ENCODE results near the gene COL23A1. TPM values are rescaled to one million over a fixed set of nuclear protein-coding genes. Genes with fewer than 3 reads are reported as not detected.

COL23A1 gene
- total RNA-seq, 2 experiments from 2014 or later, result 0.15 TPM; not detected in 1

- Mint-ChIP-seq H3K27me3 (peaks cover 1% of the 10 kb centered on the region), H3K4me1 (ENCODE audit: low read depth) (peaks cover 4% of the 10 kb centered on the region), H3K9me3 (no peaks in the 10 kb centered on the region), H3K4me3 (no peak overlapping the region), H3K27ac (no peak overlapping the region), H3K36me3 (no peaks in the 10 kb centered on the region)
- DNase-seq, result no peak
- POLR2A ChIA-PET, result no interaction called here
- intact Hi-C loops (cut with micrococcal nuclease), result no loop called here
- CTCF ChIA-PET, result no interaction called here
These were observed 258.6 kb downstream of the COL23A1 start for GRCh38 chr5:178331491-178331996.

- no peak overlapping the region for H3K4me3 Mint-ChIP-seq
- no peak overlapping the region for H3K27ac Mint-ChIP-seq
- intact Hi-C loops (cut with micrococcal nuclease), result no loop called here
These were observed 259.3 kb downstream of the COL23A1 start for GRCh38 chr5:178330791-178331404.

GRCh38 chr5:178328826-178329730 lies 261.1 kb downstream of the COL23A1 start:
- POLR2A ChIA-PET, result no interaction called here
- Mint-ChIP-seq H3K27ac (no peak overlapping the region), H3K36me3 (no peaks in the 10 kb centered on the region), H3K9me3 (no peaks in the 10 kb centered on the region), H3K4me1 (ENCODE audit: low read depth) (peaks cover 4% of the 10 kb centered on the region), H3K4me3 (no peak overlapping the region), H3K27me3 (peaks cover 1% of the 10 kb centered on the region)
- no peak for DNase-seq
- intact Hi-C loops (cut with micrococcal nuclease), result no loop called here
- CTCF ChIA-PET, result no interaction called here

More at GRCh38 chr5:178330791-178331404, 259.3 kb downstream of the COL23A1 start:
- peaks cover 4% of the 10 kb centered on the region for H3K4me1 Mint-ChIP-seq (ENCODE audit: low read depth)
- CTCF ChIA-PET, result no interaction called here
- peaks cover 1% of the 10 kb centered on the region for H3K27me3 Mint-ChIP-seq
- POLR2A ChIA-PET, result no interaction called here
- DNase-seq, result peak; percentile 10
- H3K9me3 Mint-ChIP-seq, result no peaks in the 10 kb centered on the region
- no peaks in the 10 kb centered on the region for H3K36me3 Mint-ChIP-seq

- DNase-seq, result no peak
- Mint-ChIP-seq H3K4me1 (ENCODE audit: low read depth) (peaks cover 4% of the 10 kb centered on the region), H3K27ac (no peak overlapping the region), H3K4me3 (no peak overlapping the region), H3K36me3 (no peaks in the 10 kb centered on the region), H3K9me3 (no peaks in the 10 kb centered on the region), H3K27me3 (peaks cover 3% of the 10 kb centered on the region)
- CTCF ChIA-PET, result no interaction called here
- intact Hi-C loops (cut with micrococcal nuclease), result no loop called here
- POLR2A ChIA-PET, result no interaction called here
These were observed 262.1 kb downstream of the COL23A1 start for GRCh38 chr5:178327931-178328711.

- peaks cover 3% of the 10 kb centered on the region for H3K27me3 Mint-ChIP-seq
- intact Hi-C loops (cut with micrococcal nuclease), result no loop called here
- POLR2A ChIA-PET, result no interaction called here
These were observed 262.7 kb downstream of the COL23A1 start for GRCh38 chr5:178327446-178327845.

GRCh38 chr5:178326374-178326715 lies 263.8 kb downstream of the COL23A1 start:
- H3K27me3 Mint-ChIP-seq, result peaks cover 3% of the 10 kb centered on the region
- H3K4me3 Mint-ChIP-seq, result no peak overlapping the region
- DNase-seq, result no peak
- ChIA-PET CTCF (no interaction called here), POLR2A (no interaction called here)
- H3K9me3 Mint-ChIP-seq, result no peaks in the 10 kb centered on the region
- intact Hi-C loops (cut with micrococcal nuclease), result no loop called here
- H3K27ac Mint-ChIP-seq, result no peak overlapping the region
- H3K4me1 Mint-ChIP-seq (ENCODE audit: low read depth), result peaks cover 4% of the 10 kb centered on the region
- no peaks in the 10 kb centered on the region for H3K36me3 Mint-ChIP-seq

More at GRCh38 chr5:178327446-178327845, 262.7 kb downstream of the COL23A1 start:
- CTCF ChIA-PET, result no interaction called here
- no peak for DNase-seq
- no peaks in the 10 kb centered on the region for H3K36me3 Mint-ChIP-seq
- no peaks in the 10 kb centered on the region for H3K9me3 Mint-ChIP-seq
- H3K4me1 Mint-ChIP-seq (ENCODE audit: low read depth), result peaks cover 4% of the 10 kb centered on the region
- H3K27ac Mint-ChIP-seq, result no peak overlapping the region
- H3K4me3 Mint-ChIP-seq, result no peak overlapping the region

GRCh38 chr5:178325679-178326373 lies 264.4 kb downstream of the COL23A1 start:
- Mint-ChIP-seq H3K27ac (no peak overlapping the region), H3K27me3 (peaks cover 3% of the 10 kb centered on the region), H3K36me3 (no peaks in the 10 kb centered on the region), H3K9me3 (no peaks in the 10 kb centered on the region), H3K4me1 (ENCODE audit: low read depth) (peaks cover 3% of the 10 kb centered on the region), H3K4me3 (no peak overlapping the region)
- ChIA-PET POLR2A (no interaction called here), CTCF (no interaction called here)
- intact Hi-C loops (cut with micrococcal nuclease), result no loop called here
- DNase-seq, result no peak

- no peaks in the 10 kb centered on the region for H3K36me3 Mint-ChIP-seq
- peaks cover 3% of the 10 kb centered on the region for H3K27me3 Mint-ChIP-seq
- H3K4me1 Mint-ChIP-seq (ENCODE audit: low read depth), result no peaks in the 10 kb centered on the region
- no peaks in the 10 kb centered on the region for H3K9me3 Mint-ChIP-seq
- intact Hi-C loops (cut with micrococcal nuclease), result no loop called here
- DNase-seq, result no peak
- ChIA-PET CTCF (no interaction called here), POLR2A (no interaction called here)
- no peak overlapping the region for H3K4me3 Mint-ChIP-seq
- no peak overlapping the region for H3K27ac Mint-ChIP-seq
These were observed 264.9 kb downstream of the COL23A1 start for GRCh38 chr5:178325311-178325678.

- ChIA-PET POLR2A (no interaction called here), CTCF (no interaction called here)
- Mint-ChIP-seq H3K27me3 (peaks cover 3% of the 10 kb centered on the region), H3K9me3 (no peaks in the 10 kb centered on the region), H3K4me1 (ENCODE audit: low read depth) (no peaks in the 10 kb centered on the region), H3K36me3 (no peaks in the 10 kb centered on the region), H3K27ac (no peak overlapping the region), H3K4me3 (no peak overlapping the region)
- DNase-seq, result no peak
- intact Hi-C loops (cut with micrococcal nuclease), result no loop called here
These were observed 265.5 kb downstream of the COL23A1 start for GRCh38 chr5:178324481-178325310.

GRCh38 chr5:178323961-178324360 lies 266.2 kb downstream of the COL23A1 start:
- peaks cover 3% of the 10 kb centered on the region for H3K27me3 Mint-ChIP-seq
- no peaks in the 10 kb centered on the region for H3K36me3 Mint-ChIP-seq
- H3K9me3 Mint-ChIP-seq, result no peaks in the 10 kb centered on the region
- no peak for DNase-seq
- intact Hi-C loops (cut with micrococcal nuclease), result no loop called here
- H3K4me3 Mint-ChIP-seq, result no peak overlapping the region
- H3K27ac Mint-ChIP-seq, result no peak overlapping the region
- ChIA-PET POLR2A (no interaction called here), CTCF (no interaction called here)
- no peaks in the 10 kb centered on the region for H3K4me1 Mint-ChIP-seq (ENCODE audit: low read depth)

- no peak overlapping the region for H3K27ac Mint-ChIP-seq
- H3K27me3 Mint-ChIP-seq, result peaks cover 3% of the 10 kb centered on the region
- no peaks in the 10 kb centered on the region for H3K36me3 Mint-ChIP-seq
- ChIA-PET POLR2A (no interaction called here), CTCF (no interaction called here)
- DNase-seq, result no peak
- no peak overlapping the region for H3K4me3 Mint-ChIP-seq
- intact Hi-C loops (cut with micrococcal nuclease), result no loop called here
- H3K4me1 Mint-ChIP-seq (ENCODE audit: low read depth), result no peaks in the 10 kb centered on the region
- H3K9me3 Mint-ChIP-seq, result no peaks in the 10 kb centered on the region
These were observed 266.7 kb downstream of the COL23A1 start for GRCh38 chr5:178323541-178323865.
